Measurements from ENCODE around the gene LGI4. TPM values are rescaled to one million over a fixed set of nuclear protein-coding genes. Genes with fewer than 3 reads are reported as not detected.

The LGI4 gene
- total RNA-seq, 1 donor from 2014 or later: 0.20 TPM

DNA sequence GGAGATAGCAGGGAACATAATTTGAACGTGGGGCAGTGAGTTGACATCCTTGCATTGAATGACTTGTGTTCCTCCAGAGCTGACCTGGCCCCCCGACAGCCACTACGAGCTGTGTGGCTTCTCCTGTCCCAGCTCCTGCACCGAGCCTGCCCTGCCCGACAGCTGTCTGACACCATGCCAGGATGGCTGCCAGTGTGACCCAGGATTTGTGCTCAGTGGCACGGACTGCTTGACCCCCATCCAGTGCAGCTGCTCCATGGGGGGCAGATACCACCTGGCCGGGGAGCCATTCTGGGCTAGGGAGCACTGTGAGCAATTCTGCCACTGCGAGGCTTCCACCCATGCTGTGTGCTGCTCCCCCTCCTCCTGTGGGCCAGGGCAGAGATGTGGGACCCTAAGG is 48.4 kb downstream of the LGI4 start:
- H3K9ac ChIP-seq (ENCODE audit: low read length): no peak overlapping the region
- no peak overlapping the region for H2AFZ ChIP-seq (ENCODE audit: low read depth, low read length)
- H3K9me3 ChIP-seq (ENCODE audit: insufficient read depth, low read depth, low read length): no peaks in the 10 kb centered on the region
- no peak for TF ChIP-seq EZH2 (IDR thresholded peaks at IDR 0.05; ENCODE audit: insufficient read depth, low read length)
- TF ChIP-seq, protein P1, sequence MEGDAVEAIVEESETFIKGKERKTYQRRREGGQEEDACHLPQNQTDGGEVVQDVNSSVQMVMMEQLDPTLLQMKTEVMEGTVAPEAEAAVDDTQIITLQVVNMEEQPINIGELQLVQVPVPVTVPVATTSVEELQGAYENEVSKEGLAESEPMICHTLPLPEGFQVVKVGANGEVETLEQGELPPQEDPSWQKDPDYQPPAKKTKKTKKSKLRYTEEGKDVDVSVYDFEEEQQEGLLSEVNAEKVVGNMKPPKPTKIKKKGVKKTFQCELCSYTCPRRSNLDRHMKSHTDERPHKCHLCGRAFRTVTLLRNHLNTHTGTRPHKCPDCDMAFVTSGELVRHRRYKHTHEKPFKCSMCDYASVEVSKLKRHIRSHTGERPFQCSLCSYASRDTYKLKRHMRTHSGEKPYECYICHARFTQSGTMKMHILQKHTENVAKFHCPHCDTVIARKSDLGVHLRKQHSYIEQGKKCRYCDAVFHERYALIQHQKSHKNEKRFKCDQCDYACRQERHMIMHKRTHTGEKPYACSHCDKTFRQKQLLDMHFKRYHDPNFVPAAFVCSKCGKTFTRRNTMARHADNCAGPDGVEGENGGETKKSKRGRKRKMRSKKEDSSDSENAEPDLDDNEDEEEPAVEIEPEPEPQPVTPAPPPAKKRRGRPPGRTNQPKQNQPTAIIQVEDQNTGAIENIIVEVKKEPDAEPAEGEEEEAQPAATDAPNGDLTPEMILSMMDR (IDR thresholded peaks at IDR 0.05; ENCODE audit: insufficient read depth, low read depth, low read length): no peak
- Mint-ChIP-seq H3K36me3 (ENCODE audit: low read depth, unreplicated experiment) (no peaks in the 10 kb centered on the region), H3K27me3 (ENCODE audit: low read depth, unreplicated experiment) (peaks cover 8% of the 10 kb centered on the region), H3K27ac (ENCODE audit: unreplicated experiment) (no peak overlapping the region), H3K4me3 (ENCODE audit: unreplicated experiment) (no peak overlapping the region), H3K4me1 (ENCODE audit: low read depth, unreplicated experiment) (peaks cover 5% of the 10 kb centered on the region), H3K9me3 (ENCODE audit: unreplicated experiment) (no peaks in the 10 kb centered on the region)
- H3K79me2 ChIP-seq (ENCODE audit: insufficient read depth, low read length): no peaks in the 10 kb centered on the region
- no peak overlapping the region for H3K4me3 ChIP-seq (ENCODE audit: insufficient read depth, low read depth, low read length)
- no peak for FAIRE-seq
- no peak for DNase-seq (ENCODE audit: low read depth)
- no peaks in the 10 kb centered on the region for H3K27me3 ChIP-seq (ENCODE audit: insufficient read depth, low read length)
- no peak overlapping the region for H3K4me2 ChIP-seq (ENCODE audit: low read length)
- peaks cover 17% of the 10 kb centered on the region for H3K4me1 ChIP-seq (ENCODE audit: insufficient read depth, low read length)
- H3K36me3 ChIP-seq (ENCODE audit: insufficient read depth, low read length): no peaks in the 10 kb centered on the region
- H3K27ac ChIP-seq (ENCODE audit: low read depth, low read length): no peak overlapping the region
- no peaks in the 10 kb centered on the region for H4K20me1 ChIP-seq (ENCODE audit: insufficient read depth, low read length)

DNA sequence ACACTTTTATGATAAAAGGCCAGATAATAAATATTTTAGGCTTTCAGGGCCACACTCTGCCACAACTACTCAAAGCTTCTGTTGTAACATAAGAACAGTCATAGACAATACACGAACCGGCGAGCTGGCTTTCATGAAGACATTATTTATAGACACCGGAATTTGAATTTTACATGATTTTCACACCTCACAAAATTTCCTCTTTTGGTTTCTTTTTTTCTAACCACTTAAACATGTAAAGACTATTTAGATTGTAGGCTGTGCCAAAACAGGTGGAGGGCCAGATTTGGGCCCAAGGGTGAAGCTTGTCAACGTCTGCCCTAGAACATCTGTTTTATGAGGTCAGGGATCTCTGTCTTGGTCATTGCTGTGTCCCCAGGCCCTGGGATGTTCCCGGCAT is 48.9 kb downstream of the LGI4 start:
- Histone ChIP-seq H2AFZ (ENCODE audit: low read depth, low read length) (no peak overlapping the region), H3K9me3 (ENCODE audit: insufficient read depth, low read depth, low read length) (no peaks in the 10 kb centered on the region), H3K4me1 (ENCODE audit: insufficient read depth, low read length) (peaks cover 16% of the 10 kb centered on the region), H3K27ac (ENCODE audit: low read depth, low read length) (no peak overlapping the region), H4K20me1 (ENCODE audit: insufficient read depth, low read length) (no peaks in the 10 kb centered on the region), H3K36me3 (ENCODE audit: insufficient read depth, low read length) (no peaks in the 10 kb centered on the region), H3K4me2 (ENCODE audit: low read length) (no peak overlapping the region), H3K79me2 (ENCODE audit: insufficient read depth, low read length) (no peaks in the 10 kb centered on the region), H3K27me3 (ENCODE audit: insufficient read depth, low read length) (no peaks in the 10 kb centered on the region), H3K9ac (ENCODE audit: low read length) (no peak overlapping the region), H3K4me3 (ENCODE audit: insufficient read depth, low read depth, low read length) (no peak overlapping the region)
- FAIRE-seq (no peak), DNase-seq (ENCODE audit: low read depth) (no peak)
- Mint-ChIP-seq H3K9me3 (ENCODE audit: unreplicated experiment) (no peaks in the 10 kb centered on the region), H3K4me1 (ENCODE audit: low read depth, unreplicated experiment) (peaks cover 5% of the 10 kb centered on the region), H3K27ac (ENCODE audit: unreplicated experiment) (no peak overlapping the region), H3K27me3 (ENCODE audit: low read depth, unreplicated experiment) (peaks cover 8% of the 10 kb centered on the region), H3K36me3 (ENCODE audit: low read depth, unreplicated experiment) (no peaks in the 10 kb centered on the region), H3K4me3 (ENCODE audit: unreplicated experiment) (no peak overlapping the region)
- no peak for TF ChIP-seq EZH2 (IDR thresholded peaks at IDR 0.05; ENCODE audit: insufficient read depth, low read length)
- TF ChIP-seq, protein P1 (IDR thresholded peaks at IDR 0.05; ENCODE audit: insufficient read depth, low read depth, low read length): no peak

DNA sequence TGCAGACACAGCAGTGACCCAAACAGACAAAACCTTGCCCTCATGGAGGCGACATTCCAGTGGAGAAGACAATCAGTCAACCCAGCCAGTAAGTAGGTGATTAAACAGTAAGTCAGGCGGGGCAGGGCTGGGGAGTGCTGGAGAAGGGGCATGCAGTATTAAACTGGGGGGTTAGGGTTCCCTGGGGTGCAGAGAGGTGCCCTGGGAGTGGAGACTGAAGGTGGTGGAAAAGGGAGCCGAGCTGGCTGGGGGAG is 50.4 kb downstream of the LGI4 start:
- no peak overlapping the region for H2AFZ ChIP-seq (ENCODE audit: low read depth, low read length)
- Mint-ChIP-seq H3K9me3 (ENCODE audit: unreplicated experiment) (no peaks in the 10 kb centered on the region), H3K27me3 (ENCODE audit: low read depth, unreplicated experiment) (peaks cover 8% of the 10 kb centered on the region), H3K4me3 (ENCODE audit: unreplicated experiment) (no peak overlapping the region), H3K36me3 (ENCODE audit: low read depth, unreplicated experiment) (no peaks in the 10 kb centered on the region), H3K4me1 (ENCODE audit: low read depth, unreplicated experiment) (peaks cover 5% of the 10 kb centered on the region), H3K27ac (ENCODE audit: unreplicated experiment) (no peak overlapping the region)
- TF ChIP-seq EZH2 (IDR thresholded peaks at IDR 0.05; ENCODE audit: insufficient read depth, low read length): no peak
- TF ChIP-seq, protein P1 (IDR thresholded peaks at IDR 0.05; ENCODE audit: insufficient read depth, low read depth, low read length): no peak
- H3K9ac ChIP-seq (ENCODE audit: low read length): no peak overlapping the region
- H3K4me2 ChIP-seq (ENCODE audit: low read length): no peak overlapping the region
- no peaks in the 10 kb centered on the region for H3K36me3 ChIP-seq (ENCODE audit: insufficient read depth, low read length)
- no peaks in the 10 kb centered on the region for H4K20me1 ChIP-seq (ENCODE audit: insufficient read depth, low read length)
- DNase-seq (ENCODE audit: low read depth) (no peak), FAIRE-seq (no peak)
- no peak overlapping the region for H3K27ac ChIP-seq (ENCODE audit: low read depth, low read length)
- no peak overlapping the region for H3K4me3 ChIP-seq (ENCODE audit: insufficient read depth, low read depth, low read length)
- no peaks in the 10 kb centered on the region for H3K9me3 ChIP-seq (ENCODE audit: insufficient read depth, low read depth, low read length)
- no peaks in the 10 kb centered on the region for H3K27me3 ChIP-seq (ENCODE audit: insufficient read depth, low read length)
- no peaks in the 10 kb centered on the region for H3K79me2 ChIP-seq (ENCODE audit: insufficient read depth, low read length)
- peaks cover 11% of the 10 kb centered on the region for H3K4me1 ChIP-seq (ENCODE audit: insufficient read depth, low read length)
